GM12892 (cell line): ENCODE data around the gene CEP164.

Source experiments
- DNase-seq: peaks from one replicate; pipeline ENCODE4 v3.0.0; 2011; ENCODE audit not compliant: insufficient read length
- FAIRE-seq: peaks from 2 replicates; lab custom pipeline; 2011; peaks lifted over from hg19 to GRCh38; lab: Jason Lieb, UNC
- POLR2A ChIP-seq: IDR thresholded peaks from 2 replicates; pipeline ENCODE4 v1.6.1; 2011; ENCODE audit warnings: low read depth, low read length, control low read depth
- POLR2AphosphoS5 ChIP-seq: IDR thresholded peaks from 2 replicates; pipeline ENCODE4 v1.6.1; 2011; ENCODE audit warnings: low read depth, low read length, control low read depth
- TAF1 ChIP-seq: IDR thresholded peaks from 2 replicates; pipeline ENCODE4 v1.6.1; 2011; ENCODE audit warnings: low read depth, mild to moderate bottlenecking, control low read depth, low read length, borderline replicate concordance

The CEP164 gene

DNA sequence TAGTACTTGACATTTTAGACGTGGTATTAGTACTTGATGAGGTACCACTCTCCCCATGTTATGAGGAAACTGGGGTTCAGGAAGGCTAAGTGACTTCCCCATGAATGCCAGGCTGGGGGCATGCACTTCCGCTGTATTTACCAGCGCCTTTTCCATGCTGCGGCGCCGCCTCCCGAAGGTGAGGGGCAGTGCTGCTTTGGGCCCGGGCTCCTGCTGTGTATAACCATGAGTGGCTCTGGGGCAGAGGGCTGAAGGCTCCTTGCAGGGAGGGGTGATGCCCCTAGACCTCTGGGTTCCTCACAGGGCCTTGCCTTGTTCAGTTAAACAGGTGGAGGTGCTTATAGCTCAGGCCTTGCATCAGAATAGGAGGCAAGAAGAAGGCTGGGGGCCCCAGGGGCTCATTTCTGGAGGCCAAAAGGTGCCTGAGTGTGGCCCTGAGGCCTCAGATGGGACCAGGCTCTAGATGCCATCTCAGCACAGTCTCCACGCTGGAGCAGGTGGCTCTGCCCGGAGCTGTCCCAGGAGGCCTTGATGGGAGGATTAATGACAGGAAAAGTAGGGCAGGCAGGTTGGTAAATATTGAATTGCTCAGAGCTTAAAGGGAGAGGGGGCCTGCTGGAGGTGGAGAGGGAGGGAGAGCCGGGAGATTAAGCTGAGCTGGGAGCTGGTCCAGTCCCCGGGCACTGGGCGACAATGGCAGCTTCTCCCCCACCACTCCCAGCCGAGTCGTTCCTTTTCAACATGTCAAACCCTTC is 129.6 kb downstream of the CEP164 start:
- no peak for DNase-seq
- TF ChIP-seq TAF1 (no peak), POLR2A (no peak), POLR2AphosphoS5 (no peak)
- no peak for FAIRE-seq

- TF ChIP-seq TAF1 (no peak), POLR2AphosphoS5 (no peak), POLR2A (no peak)
- no peak for DNase-seq
- no peak for FAIRE-seq
Observed at GRCh38 chr11:117457835-117458234, 130.2 kb downstream of the CEP164 start.

DNA sequence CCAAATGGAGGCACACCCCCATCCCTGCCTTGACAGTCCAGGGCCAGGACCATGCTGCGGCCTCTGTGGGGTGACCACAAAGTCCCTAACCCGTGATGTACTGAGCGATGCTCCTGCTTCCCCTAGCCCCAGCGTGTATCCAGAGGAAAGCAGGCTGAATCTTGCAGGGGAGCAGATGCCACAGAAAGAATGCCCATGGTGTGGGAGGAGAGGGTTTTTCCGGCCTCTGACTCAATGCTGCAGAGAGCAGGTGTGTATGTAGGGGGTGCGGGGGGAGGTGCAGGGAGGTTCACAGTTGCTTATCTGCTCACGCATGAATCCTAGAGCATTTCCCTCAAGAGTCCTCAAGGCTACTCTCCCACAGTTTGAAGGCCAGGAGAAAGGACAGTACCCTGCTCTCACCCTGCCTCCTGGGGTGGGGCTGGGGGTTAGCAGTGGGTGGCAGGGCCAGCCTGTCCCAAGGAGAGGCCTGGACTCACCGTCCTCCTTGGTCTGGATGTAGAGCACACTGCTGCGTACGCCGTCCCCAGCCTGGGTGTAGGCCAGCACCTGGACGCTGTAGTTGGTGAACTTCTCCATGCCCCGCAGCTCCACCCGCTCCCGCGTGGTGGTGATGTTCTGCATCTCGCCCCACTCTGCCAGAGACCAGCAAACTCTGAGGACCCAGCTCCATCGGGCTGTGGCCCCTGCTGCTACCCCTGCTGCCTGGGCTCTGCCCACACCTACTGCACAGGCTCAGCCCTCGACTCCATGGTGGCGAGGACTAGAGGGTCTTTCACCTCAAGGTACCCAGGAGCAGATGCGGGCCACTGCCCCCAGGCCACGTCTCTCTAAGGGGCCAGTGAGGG is 130.8 kb downstream of the CEP164 start:
- TF ChIP-seq TAF1, result no peak
- TF ChIP-seq POLR2A, result peak; percentile 33; the same call in 1 of the 2 replicates
- 0 out of 2 replicates have a peak, but pooled peaks have one; percentile 20 for TF ChIP-seq POLR2AphosphoS5
- peak; percentile 63 for DNase-seq
- FAIRE-seq, result peak; percentile 98

GRCh38 chr11:117459123-117459978 is 131.7 kb downstream of the CEP164 start:
- TF ChIP-seq POLR2AphosphoS5 (no peak), POLR2A (no peak), TAF1 (no peak)
- FAIRE-seq, result peak; percentile 21
- DNase-seq, result no peak

- TF ChIP-seq POLR2A (no peak), POLR2AphosphoS5 (no peak), TAF1 (no peak)
- DNase-seq (no peak), FAIRE-seq (peak; percentile 65)
Observed at GRCh38 chr11:117459979-117460300, 132.3 kb downstream of the CEP164 start.

DNA sequence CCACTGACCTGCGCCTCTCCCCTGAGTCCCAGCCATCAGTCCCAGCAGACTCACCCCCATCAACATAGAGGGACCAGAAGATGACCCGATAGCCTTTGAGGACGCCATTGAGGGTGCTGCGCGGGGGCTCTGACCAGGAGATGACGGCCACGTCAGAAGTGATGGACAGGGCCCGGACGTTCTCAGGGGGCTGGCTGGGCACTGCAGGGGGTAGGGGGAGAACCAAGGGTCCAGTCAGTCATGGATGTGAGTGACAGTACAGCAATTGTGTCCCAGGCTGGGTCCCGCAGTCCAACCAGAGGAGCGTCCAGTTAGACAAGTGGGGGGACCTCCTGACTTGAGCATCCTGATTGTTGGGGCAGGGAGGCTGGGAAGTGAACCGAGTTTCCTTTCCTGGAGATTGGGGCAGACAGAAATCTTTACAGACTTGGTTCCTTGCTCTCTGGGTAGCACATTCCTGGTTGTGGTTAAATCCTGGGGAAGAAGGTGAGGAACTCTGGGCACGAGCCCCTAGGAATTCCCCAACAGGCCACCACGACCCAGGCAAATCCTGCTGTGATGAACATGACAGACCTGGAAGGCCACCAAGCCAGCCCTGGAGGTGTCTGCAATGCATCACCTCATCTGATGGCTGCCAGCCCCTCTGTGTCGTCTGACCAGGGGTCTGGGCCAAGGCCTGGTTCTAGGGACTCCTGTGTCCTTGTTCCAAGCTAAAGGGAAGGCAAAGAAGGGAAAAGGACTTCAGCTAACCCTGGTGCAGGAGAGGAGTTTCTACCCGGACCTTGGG is 133.9 kb downstream of the CEP164 start:
- no peak for DNase-seq
- no peak for FAIRE-seq
- TF ChIP-seq POLR2A (no peak), TAF1 (no peak), POLR2AphosphoS5 (no peak)

- TF ChIP-seq POLR2A, result no peak
- TF ChIP-seq TAF1, result no peak
- TF ChIP-seq POLR2AphosphoS5, result no peak
- DNase-seq, result no peak
- no peak for FAIRE-seq
Observed at GRCh38 chr11:117462183-117462863, 134.7 kb downstream of the CEP164 start.

GRCh38 chr11:117462864-117463247 is 135.2 kb downstream of the CEP164 start:
- DNase-seq, result no peak
- no peak for FAIRE-seq
- TF ChIP-seq POLR2A (no peak), TAF1 (no peak), POLR2AphosphoS5 (no peak)
